Amniotic stem cell (primary cell): Measurements from ENCODE around the gene SV2C.
"Not testable (repeated sequence)": the region's sequence is repeated elsewhere in the genome, so short reads cannot be mapped to it uniquely, and the experiment has no call there.

ENCODE experiments used
- DNase-seq: peaks from one replicate; lab custom pipeline; 2025; lab: John Stamatoyannopoulos, UW

The SV2C gene

DNA sequence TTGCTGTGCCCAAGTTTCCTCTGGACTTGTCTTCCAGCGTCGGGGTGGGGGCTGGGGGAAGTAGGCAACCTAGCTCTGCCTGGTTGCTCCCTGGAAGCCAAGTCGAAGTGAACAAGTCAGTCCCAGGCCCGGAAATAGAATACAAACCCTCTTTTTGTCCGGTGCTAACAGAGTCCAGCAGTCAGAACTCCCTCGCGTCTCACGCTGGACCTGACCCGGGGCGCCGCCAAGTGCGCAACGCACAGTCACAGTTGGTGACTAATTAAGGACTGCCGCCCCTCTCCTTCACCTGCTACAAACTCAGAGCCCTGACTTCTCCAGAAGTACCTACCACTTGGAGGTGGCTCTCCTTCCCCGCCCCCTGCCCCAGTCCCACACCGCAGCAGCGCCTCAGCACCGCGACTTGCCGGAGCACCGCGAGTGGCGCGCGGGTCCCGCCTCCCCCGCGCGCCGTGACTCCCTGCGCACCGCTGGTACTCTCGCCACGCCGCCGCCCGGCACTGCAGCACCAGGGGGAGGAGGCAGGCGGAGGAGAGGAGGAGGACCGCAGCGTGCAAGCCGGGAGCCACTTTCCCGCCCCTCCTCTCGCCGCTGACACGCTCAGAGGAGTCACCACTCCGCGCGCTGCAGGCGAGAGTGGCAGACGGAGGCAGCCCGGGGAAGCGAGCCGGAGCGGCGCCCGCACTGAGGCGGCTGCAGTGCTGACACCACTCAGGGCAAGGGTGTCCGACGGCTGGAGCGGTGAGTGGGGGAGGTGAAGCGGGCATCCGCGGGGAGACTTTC lies at the start of gene SV2C:
SV2C (plus strand) TSS at position 612 of the 783 bp plus-strand sequence. CDS start 48,368 bp downstream, outside the sequence.
- DNase-seq: no peak

DNA sequence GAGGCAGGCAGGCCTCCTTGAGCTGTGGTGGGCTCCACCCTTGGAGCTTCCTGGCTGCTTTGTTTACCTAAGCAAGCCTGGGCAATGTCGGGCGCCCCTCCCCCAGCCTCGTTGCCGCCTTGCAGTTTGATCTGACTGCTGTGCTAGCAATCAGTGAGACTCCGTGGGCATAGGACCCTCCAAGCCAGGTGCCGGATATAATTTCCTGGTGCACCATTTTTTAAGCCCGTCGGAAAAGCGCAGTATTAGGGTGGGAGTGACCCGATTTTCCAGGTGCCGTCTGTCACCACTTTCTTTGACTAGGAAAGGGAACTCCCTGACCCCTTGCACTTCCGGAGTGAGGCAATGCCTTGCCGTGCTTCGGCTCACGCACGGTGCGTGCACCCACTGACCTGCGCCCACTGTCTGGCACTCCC lies 45.4 kb upstream of the SV2C start:
- DNase-seq: not testable (repeated sequence)

- DNase-seq: no peak
These were observed 45.0 kb upstream of the SV2C start for GRCh38 chr5:76038212-76038611.

- DNase-seq: no peak
These were observed 42.4 kb upstream of the SV2C start for GRCh38 chr5:76040806-76041205.

DNA sequence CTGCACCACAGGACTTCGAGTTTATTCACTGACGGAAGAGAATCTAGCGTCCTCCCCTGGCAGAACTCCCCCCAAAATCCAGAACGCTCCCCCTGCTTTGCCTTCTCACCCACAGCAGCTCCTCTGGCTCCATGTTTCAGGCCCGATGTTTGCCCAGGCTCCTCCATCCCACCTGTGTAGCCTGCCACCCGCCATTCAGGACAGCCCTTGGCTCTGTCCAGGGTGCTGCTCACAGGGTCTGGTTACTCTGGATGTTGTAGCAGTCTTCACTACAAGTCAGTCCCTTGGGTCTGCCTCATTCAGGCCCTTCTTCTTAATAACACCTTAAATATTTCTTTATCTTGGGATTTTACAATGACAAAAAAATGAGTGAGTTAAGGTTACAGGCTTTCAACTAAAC lies 41.3 kb upstream of the SV2C start:
- no peak for DNase-seq

DNA sequence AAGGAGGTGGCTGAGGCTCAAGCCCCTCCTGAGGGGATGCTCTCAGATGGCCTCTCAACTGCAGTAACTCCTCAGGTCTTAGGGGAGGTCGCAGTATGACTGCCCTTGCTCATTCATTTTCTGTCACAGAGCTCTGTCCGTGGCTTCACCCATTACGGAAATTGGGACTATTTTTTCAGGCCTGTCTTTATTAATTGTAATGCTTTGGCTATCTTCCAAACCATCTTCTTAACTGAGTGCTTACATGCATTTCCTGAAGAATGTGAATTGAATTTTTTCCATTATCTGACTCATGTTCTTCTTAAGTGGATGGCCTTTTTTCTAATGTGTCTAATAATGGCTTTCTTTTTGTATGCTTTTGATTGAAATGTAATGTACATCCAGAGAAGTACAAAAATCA lies 36.4 kb upstream of the SV2C start:
- DNase-seq: no peak

GRCh38 chr5:76050134-76050533 lies 33.0 kb upstream of the SV2C start:
- no peak for DNase-seq

DNA sequence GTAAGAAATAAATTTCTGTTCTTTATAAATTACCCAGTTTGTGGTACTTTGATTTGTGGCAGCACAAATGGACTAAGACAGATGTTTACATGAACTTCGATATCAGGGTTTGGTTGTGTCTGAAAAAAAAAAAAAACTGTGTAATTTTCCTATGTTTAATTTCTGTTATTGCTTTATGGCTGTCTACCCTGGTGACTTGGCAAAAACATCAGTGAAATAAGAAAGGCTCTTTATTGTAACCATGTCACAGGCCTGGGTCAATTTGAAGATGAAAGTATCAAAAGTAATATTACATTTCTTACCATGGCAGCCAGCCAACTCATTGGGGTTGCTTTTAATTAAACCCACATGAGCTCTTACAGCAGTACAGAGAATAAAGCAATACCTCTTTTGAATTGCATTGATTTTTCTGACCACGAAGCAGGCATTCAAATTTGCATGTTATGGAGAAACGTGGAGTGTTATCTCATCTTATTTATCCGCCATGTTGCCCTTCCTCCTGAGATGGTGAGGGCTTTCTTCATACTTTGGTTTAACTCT lies 20.6 kb upstream of the SV2C start:
- no peak for DNase-seq

GRCh38 chr5:76065258-76065657 lies 17.9 kb upstream of the SV2C start:
- DNase-seq: no peak

DNA sequence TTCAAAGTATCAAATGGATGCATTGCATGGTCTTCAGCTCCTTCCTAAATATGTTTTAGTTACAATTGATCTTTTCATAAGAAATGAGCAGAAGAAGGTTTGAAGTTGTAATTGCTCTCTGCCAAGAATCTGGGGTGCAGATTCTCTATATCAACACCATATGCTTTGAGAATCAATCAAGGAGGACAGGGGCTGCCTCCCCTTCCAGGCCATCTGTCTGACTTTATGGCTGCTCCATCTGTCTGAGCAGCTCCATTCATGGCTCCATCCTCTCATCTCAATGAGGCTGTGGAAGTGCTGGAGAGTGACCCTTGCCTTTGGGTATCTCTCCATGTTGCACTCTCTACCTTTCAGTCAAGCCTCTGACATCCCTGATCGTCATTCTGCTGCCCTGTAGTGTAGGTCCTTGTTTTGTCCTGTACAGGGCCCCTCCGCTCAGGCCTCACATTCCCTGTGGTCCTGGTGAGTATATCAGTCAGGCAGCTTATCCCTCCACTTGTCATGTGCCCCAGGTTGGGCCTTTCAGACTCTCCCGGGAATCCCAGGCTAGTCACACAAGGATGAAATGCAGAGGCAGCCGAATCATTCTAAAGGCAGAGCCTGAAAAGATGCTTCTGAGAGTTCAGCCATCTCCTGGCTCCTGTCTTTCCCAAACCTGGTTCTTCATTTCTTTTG lies 14.0 kb upstream of the SV2C start:
- no peak for DNase-seq

DNA sequence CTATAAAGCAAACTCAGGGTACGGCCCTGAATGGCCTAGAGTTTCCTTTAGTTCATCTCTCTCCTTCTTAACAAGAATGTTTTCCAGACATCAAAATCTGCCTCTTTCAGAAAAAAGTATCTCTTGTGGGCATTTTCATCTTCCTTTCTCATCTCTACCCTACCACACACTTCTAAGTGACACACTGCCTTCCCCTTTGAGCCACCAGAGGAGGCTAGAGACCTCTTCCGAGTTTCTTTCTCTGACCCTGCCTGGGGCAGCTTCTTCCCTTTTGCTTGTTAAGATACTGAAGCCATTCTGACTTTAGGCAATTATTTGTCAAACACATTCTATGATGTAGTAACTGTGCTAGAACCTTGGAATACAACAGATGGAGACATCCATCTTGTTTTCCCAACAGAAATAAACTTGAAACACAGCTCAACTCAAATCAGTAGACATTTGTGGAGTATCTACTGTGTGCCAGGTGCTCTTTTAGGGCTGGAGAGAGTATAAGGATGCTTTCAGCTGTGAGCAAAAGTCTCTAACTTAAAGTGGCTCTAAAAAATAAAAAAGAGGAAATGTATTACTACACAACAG lies 8.6 kb upstream of the SV2C start:
- no peak for DNase-seq

DNA sequence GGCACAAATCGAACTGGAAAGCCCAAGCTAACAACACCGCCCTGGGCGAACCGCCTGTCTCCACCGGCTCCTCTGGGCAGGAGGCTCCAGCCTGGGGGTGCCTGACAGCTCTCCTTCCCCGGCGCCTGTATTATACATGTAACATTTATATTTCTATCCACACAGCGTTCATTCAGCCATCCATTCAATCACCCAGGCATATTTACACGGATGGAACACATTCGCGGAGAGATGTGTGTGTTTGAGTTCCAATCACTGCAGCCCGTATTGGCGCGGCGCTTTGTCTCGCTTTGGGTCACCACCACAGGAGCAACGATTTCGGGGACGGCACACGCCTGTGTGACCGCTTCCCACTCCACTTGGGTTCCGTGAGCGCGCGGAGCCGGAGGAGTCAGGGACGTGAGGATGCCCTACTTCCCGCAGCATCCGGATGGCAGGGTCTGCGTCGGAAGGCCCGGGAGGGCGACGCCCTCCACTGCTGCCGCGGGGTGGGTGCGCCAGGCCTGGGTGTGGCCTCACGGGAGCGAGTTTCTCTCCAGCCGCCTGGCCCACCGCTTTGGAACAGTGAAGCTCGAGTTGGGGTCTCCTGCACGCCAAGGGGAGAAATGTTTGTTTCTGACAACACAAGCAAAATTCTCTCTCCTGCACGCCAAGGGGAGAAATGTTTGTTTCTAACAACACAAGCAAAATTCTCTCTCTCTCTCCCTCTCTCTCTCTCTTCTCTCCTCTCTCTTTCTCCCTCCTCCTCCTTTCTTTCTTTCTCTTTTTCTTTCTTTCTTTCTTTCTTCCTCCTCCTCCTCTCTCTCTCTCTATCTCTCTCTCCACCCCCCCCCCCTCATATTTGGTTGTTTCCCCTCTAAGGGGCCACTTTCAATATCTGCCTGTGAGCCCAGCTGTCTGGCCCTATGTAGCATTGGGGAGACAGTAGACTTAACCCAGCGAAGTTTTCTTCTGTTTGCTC lies 1.1 kb upstream of the SV2C start:
- DNase-seq: no peak

GRCh38 chr5:76083555-76084495 lies 642 bp downstream of the SV2C start:
- DNase-seq: no peak

DNA sequence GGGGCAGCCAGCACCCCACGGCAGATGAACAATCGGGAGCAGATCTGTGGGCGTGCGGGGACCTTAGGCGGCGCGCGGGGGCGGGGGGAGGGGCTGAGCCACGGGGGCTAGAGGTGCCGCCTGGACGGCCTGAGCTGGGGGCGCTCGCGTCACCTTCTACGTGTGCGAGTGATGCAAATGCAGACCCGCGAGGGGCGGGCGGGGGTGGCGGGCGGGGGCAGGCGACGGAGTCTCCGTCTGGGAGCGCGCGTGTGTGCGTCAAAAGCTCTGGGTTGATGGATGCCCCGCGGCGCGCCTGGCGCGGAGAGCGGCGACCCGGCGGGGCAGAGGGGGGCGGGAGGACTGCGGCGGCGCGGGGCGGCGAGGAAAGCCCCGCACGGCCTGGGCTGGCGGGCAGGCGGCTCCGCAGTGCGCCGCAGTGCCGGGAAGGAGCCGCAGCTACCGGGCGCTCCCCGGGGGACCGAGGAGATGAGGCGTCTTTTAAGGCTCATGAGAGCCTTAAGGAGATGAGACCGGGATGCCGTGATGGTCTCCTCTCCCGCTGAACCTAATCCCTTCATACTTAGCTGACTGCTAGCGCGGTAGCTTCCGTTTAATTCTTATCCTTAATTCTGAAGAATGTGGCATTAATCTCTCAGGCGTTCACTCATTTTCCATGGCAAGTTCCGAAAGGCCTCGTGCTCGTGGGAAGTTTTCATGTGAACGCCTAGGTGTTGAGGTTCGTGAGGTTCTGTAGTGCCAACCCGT lies 1.5 kb downstream of the SV2C start:
- DNase-seq: no peak

GRCh38 chr5:76085243-76085579 lies 2.0 kb downstream of the SV2C start:
- no peak for DNase-seq

DNA sequence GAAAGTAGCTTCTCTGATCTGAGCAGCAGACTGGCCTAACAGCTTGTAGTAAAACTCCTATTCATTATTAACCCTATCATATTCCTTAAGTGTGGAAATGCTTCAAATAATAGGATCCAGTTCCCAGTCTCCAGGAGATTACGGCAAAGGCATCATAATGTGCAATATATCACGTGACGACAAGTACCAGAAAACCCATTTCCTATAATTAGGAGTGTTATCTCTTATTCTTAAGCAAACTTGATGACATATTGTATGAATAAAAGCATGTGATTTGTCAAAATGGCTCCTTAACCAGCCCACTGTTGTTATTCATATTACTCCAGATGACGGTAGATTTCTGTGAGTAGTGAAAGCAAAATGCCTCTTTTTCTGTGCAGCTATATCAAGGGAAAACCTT lies 2.9 kb downstream of the SV2C start:
- no peak for DNase-seq

DNA sequence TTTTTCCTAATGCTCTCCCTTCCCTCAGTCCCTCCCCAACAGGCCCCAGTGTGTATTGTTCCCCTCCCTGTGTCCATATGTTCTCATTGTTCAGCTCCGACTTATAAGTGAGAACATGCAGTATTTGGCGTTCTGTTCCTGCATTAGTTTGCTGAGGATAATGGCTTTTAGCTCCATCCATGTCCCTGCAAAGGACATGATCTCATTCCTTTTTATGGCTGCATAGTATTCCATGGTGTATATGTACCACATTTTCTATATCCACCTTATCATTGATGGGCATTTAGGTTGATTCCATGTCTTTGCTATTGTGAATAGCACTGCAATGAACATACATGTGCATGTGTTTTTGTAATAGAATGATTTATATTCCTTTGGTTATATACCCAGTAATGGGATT lies 6.0 kb downstream of the SV2C start:
- not testable (repeated sequence) for DNase-seq

GRCh38 chr5:76091351-76091750 lies 8.2 kb downstream of the SV2C start:
- no peak for DNase-seq

DNA sequence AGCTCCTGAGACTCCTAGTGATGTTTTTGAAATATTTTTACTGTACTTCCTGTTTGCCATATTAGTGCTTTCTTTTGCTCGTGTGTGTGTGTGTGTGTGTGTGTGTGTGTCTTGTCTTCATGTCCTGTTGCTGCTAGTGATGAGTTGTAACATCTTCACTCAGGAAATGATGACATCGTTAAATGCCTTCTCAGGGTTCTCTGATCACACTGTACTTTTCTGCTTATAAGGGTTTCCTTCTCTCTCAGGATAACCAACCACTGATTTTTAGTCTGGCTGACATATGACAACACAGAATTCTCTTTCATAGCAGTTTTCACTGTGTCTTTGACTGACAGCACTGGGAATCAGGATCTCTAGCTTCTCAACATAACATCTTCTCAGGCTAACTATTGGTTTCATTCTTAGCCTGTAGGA lies 16.1 kb downstream of the SV2C start:
- DNase-seq: no peak

DNA sequence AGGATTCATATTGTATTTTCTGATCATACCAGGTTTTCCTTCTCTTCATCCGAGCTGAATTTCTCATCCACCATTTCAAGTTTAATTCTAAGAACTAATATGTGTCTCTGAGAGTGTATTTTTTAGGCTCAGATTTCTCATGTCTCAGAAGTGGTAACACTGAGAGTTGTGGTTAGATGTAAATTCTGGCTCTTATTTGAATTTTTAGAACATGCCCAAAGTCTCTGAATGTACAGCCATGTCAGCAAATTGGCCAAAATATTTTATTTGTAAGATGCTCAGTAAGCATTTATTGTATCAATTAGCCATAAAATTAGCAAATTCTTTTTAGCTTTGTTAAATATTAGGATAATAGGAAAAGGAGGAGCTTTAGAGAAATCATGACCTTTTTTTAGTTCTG lies 16.6 kb downstream of the SV2C start:
- no peak for DNase-seq
